Panc1 (cell line): Measurements from ENCODE around the gene TTF1. TPM values are rescaled to one million over a fixed set of nuclear protein-coding genes. Genes with fewer than 3 reads are reported as not detected.

ENCODE experiments used
- ATAC-seq: fragments of 200-7000 bp; cut with Tn5 transposase; 2 replicates; pipeline ENCODE4 v1.9.1; 2020; ENCODE audit warnings: mild to moderate bottlenecking, moderate library complexity
- BruUV-seq: library from RNA; stranded (reverse); fragments of 400-500 nt; replicated peaks from 2 replicates; lab custom pipeline; 2021; lab: Mats Ljungman, UMichigan
- CTCF ChIA-PET: fragments of 300-600 bp; sonication (Branson Sonifier 250); formaldehyde crosslinking; loops from one replicate; lab custom pipeline; 2022; ENCODE audit warnings: antibody characterized with exemption; lab: Charles Lee
- POLR2A ChIA-PET: fragments of 300-600 bp; sonication (Branson Sonifier 250); formaldehyde crosslinking; loops from one replicate; lab custom pipeline; 2022; ENCODE audit warnings: antibody characterized with exemption; lab: Charles Lee
- DNase-seq: peaks from one replicate; pipeline ENCODE4 v3.0.0-alpha.2; 2010; ENCODE audit warnings: low read depth, low spot score
- H3K27ac ChIP-seq: 2 replicates; pipeline ENCODE4 v1.5.1; 2011; ENCODE audit warnings: mild to moderate bottlenecking, low read length, inconsistent platforms
- H3K27me3 ChIP-seq: fragments of 200-500 bp; sonication (Bioruptor generic); 2 replicates; pipeline ENCODE4 v1.6.0; 2014; ENCODE audit warnings: low read length, inconsistent platforms; ENCODE audit not compliant: control insufficient read depth, insufficient read depth
- H3K36me3 ChIP-seq: fragments of 200-500 bp; sonication (Bioruptor generic); 2 replicates; pipeline ENCODE4 v1.5.1; 2014; ENCODE audit warnings: inconsistent platforms, mild to moderate bottlenecking, low read length, moderate library complexity; ENCODE audit not compliant: control insufficient read depth, insufficient read depth
- H3K4me1 ChIP-seq: 2 replicates; pipeline ENCODE4 v1.5.1; 2011; ENCODE audit warnings: inconsistent platforms, mild to moderate bottlenecking, low read length, moderate library complexity; ENCODE audit not compliant: control insufficient read depth, insufficient read depth
- H3K4me3 ChIP-seq, 2 experiments: 2 replicates each; pipeline ENCODE4 v1.5.1; 2011 to 2012; ENCODE audit warnings: low read depth in 2 of 2, low read length in 2 of 2, mild to moderate bottlenecking in 2 of 2, inconsistent platforms in 1 of 2, moderate library complexity in 1 of 2
- H3K9me3 ChIP-seq: fragments of 200-500 bp; sonication (Bioruptor generic); 2 replicates; pipeline ENCODE4 v1.5.1; 2014; ENCODE audit warnings: low read depth, mild to moderate bottlenecking, inconsistent platforms, low read length, moderate library complexity; ENCODE audit not compliant: control insufficient read depth, insufficient read depth
- POLR2AphosphoS5 ChIP-seq: IDR thresholded peaks from 2 replicates; pipeline ENCODE4 v1.6.1; 2012; ENCODE audit warnings: mild to moderate bottlenecking, low read depth, low read length, moderate library complexity
- SIN3A ChIP-seq: IDR thresholded peaks from 2 replicates; pipeline ENCODE4 v1.6.1; 2012; ENCODE audit warnings: low read depth, mild to moderate bottlenecking, low read length, moderate library complexity, borderline replicate concordance; ENCODE audit not compliant: insufficient read depth
- TCF7L2 ChIP-seq: IDR thresholded peaks from 2 replicates; pipeline ENCODE4 v1.6.1; 2011; ENCODE audit warnings: mild to moderate bottlenecking, low read depth, low read length, inconsistent platforms
- in situ Hi-C: cut with HindIII; loops from 2 replicates; pipeline ENCODE4 v1.10.0; 2016; ENCODE audit warnings: low sequenced_read_pairs, low pct_unique_long_range_greater_than_20kb
- intact Hi-C: fragments of 100-400 bp; cut with micrococcal nuclease; formaldehyde crosslinking; loops from one replicate; pipeline ENCODE4 v1.10.0; 2022; ENCODE audit not compliant: unreplicated experiment
- total RNA-seq: library from RNA; stranded (reverse); gene quantifications from one replicate; pipeline ENCODE4 v1.2.1, GENCODE V29; 2021; ENCODE audit not compliant: unreplicated experiment
- TF ChIP-seq, protein P1 (sequence below), 2 experiments: IDR thresholded peaks; 2 replicates each; pipeline ENCODE4 v1.6.1; 2011 to 2012; ENCODE audit warnings: low read depth in 2 of 2, control low read depth in 1 of 2, low read length in 1 of 2, mild to moderate bottlenecking in 1 of 2, moderate library complexity in 1 of 2; ENCODE audit not compliant: insufficient read depth in 1 of 2
- TF ChIP-seq, protein P2 (sequence below): fragments of 450-650 bp; IDR thresholded peaks from 2 replicates; pipeline ENCODE4 v1.5.1; 2017; ENCODE audit warnings: mild to moderate bottlenecking

The TTF1 gene
- total RNA-seq, 1 experiment from 2014 or later, result 8.4 TPM

DNA sequence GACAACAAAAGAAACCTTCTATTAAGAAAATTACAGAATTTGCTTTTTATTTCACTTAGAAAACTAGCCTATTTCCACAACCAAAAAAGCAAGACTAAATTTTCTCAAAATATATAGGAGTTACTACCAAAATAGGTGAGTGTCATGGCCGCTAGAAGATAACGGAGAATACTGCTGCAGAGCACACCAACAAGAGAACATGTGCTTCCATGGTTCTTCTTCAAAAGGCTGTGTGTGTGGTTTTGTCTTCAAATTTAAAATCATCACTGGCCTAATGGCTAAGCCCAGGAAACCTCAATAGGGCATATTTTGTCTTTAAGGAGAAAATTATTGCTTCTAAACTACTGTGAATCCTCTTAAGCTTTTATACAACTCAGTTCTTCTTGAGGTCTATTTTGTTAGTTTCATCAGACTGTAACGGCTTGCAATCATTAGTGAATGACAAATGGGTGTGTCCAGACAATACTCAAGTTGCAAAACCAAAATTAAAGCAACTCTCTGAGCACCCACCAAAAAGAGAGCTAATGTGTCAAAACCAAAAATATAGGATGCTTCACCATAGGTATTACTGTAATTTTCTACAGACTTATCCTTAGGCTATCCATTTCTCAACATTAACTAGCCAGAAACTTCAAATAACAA, 55.1 kb downstream of the TTF1 start:
- DNase-seq (no peak), ATAC-seq (no peak)
- TF ChIP-seq POLR2AphosphoS5 (no peak), SIN3A (no peak), TCF7L2 (no peak)
- TF ChIP-seq, protein P1, sequence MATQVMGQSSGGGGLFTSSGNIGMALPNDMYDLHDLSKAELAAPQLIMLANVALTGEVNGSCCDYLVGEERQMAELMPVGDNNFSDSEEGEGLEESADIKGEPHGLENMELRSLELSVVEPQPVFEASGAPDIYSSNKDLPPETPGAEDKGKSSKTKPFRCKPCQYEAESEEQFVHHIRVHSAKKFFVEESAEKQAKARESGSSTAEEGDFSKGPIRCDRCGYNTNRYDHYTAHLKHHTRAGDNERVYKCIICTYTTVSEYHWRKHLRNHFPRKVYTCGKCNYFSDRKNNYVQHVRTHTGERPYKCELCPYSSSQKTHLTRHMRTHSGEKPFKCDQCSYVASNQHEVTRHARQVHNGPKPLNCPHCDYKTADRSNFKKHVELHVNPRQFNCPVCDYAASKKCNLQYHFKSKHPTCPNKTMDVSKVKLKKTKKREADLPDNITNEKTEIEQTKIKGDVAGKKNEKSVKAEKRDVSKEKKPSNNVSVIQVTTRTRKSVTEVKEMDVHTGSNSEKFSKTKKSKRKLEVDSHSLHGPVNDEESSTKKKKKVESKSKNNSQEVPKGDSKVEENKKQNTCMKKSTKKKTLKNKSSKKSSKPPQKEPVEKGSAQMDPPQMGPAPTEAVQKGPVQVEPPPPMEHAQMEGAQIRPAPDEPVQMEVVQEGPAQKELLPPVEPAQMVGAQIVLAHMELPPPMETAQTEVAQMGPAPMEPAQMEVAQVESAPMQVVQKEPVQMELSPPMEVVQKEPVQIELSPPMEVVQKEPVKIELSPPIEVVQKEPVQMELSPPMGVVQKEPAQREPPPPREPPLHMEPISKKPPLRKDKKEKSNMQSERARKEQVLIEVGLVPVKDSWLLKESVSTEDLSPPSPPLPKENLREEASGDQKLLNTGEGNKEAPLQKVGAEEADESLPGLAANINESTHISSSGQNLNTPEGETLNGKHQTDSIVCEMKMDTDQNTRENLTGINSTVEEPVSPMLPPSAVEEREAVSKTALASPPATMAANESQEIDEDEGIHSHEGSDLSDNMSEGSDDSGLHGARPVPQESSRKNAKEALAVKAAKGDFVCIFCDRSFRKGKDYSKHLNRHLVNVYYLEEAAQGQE (IDR thresholded peaks at IDR 0.05; ENCODE audit: insufficient read depth in 1 of 2, low read depth in 2 of 2, low read length in 1 of 2), result no peak
- TF ChIP-seq, protein P2, sequence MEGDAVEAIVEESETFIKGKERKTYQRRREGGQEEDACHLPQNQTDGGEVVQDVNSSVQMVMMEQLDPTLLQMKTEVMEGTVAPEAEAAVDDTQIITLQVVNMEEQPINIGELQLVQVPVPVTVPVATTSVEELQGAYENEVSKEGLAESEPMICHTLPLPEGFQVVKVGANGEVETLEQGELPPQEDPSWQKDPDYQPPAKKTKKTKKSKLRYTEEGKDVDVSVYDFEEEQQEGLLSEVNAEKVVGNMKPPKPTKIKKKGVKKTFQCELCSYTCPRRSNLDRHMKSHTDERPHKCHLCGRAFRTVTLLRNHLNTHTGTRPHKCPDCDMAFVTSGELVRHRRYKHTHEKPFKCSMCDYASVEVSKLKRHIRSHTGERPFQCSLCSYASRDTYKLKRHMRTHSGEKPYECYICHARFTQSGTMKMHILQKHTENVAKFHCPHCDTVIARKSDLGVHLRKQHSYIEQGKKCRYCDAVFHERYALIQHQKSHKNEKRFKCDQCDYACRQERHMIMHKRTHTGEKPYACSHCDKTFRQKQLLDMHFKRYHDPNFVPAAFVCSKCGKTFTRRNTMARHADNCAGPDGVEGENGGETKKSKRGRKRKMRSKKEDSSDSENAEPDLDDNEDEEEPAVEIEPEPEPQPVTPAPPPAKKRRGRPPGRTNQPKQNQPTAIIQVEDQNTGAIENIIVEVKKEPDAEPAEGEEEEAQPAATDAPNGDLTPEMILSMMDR, result no peak
- no TSS peak for BruUV-seq
- CTCF ChIA-PET, result interaction anchor here (0.5 kb wide), 1 partner anchor 469 kb away, joined by 3 read pairs; no protein-coding TSS in a partner anchor
- Histone ChIP-seq H3K4me3 (no peak overlapping the region), H3K27ac (no peak overlapping the region), H3K4me1 (peaks cover 20% of the 10 kb centered on the region; the same call in 1 of the 2 replicates), H3K36me3 (peaks cover 32% of the 10 kb centered on the region), H3K27me3 (no peaks in the 10 kb centered on the region), H3K9me3 (no peaks in the 10 kb centered on the region)
- intact Hi-C loops, result no loop called here
- POLR2A ChIA-PET, result no interaction called here
- in situ Hi-C loops, result no loop called here

DNA sequence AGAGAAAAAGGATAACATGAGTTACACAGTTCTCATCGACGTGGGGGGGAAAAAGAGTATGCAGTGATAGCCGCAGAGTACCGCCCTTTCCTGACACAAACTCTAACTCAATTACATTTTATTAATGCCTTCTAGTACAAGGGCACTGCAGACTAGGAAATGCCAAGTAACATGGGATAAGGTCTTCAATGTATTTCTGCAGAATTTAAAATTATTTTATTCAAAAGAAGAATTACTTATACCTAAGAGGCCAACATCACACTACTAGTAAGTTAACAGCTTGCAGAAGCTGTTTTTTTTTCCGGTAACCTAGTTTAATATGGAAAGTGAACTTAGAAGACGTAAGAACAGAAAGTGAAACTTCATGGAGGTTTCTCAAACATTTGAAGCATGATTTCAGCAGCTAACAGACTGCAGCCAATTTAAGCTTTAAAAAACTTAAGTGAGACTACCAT, 55.8 kb downstream of the TTF1 start:
- no TSS peak for BruUV-seq
- in situ Hi-C loops, result no loop called here
- Histone ChIP-seq H3K4me3 (no peak overlapping the region), H3K27ac (no peak overlapping the region), H3K36me3 (peaks cover 37% of the 10 kb centered on the region), H3K9me3 (no peaks in the 10 kb centered on the region), H3K4me1 (peaks cover 20% of the 10 kb centered on the region; the same call in 1 of the 2 replicates), H3K27me3 (no peaks in the 10 kb centered on the region)
- no peak for ATAC-seq
- no peak for DNase-seq
- intact Hi-C loops, result no loop called here
- ChIA-PET POLR2A (no interaction called here), CTCF (no interaction called here)
- TF ChIP-seq, protein P1 (IDR thresholded peaks at IDR 0.05; ENCODE audit: insufficient read depth in 1 of 2, low read depth in 2 of 2, low read length in 1 of 2), result no peak
- TF ChIP-seq POLR2AphosphoS5, result no peak
- no peak for TF ChIP-seq SIN3A
- no peak for TF ChIP-seq TCF7L2
- TF ChIP-seq, protein P2, result no peak
